ENCODE measurements around the gene TRPM8.

- no peak for TF ChIP-seq EP300 (IDR thresholded peaks at IDR 0.05)
- no peak for TF ChIP-seq POLR2A (IDR thresholded peaks at IDR 0.05)
- no peak for TF ChIP-seq CTCF (IDR thresholded peaks at IDR 0.05)
These were observed 133.4 kb downstream of the TRPM8 start, which contains the start of gene SPP2 for GRCh38 chr2:234050455-234051135.

Measured in stomach (tissue), 4 donors.